Measurements from ENCODE around the gene RBM17.
"Not testable (repeated sequence)": the region's sequence is repeated elsewhere in the genome, so short reads cannot be mapped to it uniquely, and the experiment has no call there.

Gene RBM17

DNA sequence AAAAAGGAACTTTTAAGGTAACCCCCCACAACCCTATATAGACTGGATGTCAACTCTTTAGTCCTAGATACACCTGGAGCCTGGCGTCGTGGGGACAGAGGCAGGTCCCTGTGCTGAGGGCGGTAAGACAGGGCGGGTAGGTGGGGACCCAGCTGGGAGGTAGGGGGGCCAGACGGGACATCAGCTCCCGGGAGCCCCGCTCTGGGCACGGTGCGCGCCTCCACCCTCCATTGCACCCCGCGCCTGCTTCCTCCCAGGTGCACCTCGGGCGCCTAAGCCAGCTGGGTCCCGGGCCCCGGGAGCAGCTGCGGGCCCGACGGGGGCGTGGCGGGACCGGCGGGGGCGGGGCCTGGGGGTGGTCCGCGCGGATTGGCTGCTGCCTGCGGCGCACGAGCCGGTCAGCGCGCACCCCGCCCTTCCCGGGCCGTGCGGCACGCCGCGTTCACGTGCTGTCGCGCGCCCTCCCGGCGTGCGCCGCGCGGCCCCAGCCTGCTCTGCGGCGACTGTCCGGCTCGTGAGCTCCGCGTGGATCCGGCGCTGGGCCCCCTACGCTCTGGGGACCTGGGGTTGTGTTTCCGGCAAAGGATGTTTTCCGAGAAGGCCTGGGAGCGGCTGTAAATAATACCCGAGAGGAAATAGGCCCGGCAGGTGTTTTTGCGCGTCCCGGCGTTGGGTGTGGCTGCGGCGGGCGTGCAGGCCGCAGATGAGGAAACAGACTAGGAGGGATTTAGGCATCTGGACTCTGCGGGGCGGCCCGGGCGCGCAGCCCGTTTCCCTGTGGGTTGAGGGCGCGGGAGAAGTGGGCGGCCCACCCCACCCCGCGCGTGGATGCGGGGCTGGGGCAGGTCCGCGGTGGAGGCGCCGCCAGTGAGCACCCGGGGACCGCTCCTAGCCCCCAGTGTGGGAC, 74.8 kb downstream of the RBM17 start:
- peak; percentile 90 to 95 for DNase-seq

DNA sequence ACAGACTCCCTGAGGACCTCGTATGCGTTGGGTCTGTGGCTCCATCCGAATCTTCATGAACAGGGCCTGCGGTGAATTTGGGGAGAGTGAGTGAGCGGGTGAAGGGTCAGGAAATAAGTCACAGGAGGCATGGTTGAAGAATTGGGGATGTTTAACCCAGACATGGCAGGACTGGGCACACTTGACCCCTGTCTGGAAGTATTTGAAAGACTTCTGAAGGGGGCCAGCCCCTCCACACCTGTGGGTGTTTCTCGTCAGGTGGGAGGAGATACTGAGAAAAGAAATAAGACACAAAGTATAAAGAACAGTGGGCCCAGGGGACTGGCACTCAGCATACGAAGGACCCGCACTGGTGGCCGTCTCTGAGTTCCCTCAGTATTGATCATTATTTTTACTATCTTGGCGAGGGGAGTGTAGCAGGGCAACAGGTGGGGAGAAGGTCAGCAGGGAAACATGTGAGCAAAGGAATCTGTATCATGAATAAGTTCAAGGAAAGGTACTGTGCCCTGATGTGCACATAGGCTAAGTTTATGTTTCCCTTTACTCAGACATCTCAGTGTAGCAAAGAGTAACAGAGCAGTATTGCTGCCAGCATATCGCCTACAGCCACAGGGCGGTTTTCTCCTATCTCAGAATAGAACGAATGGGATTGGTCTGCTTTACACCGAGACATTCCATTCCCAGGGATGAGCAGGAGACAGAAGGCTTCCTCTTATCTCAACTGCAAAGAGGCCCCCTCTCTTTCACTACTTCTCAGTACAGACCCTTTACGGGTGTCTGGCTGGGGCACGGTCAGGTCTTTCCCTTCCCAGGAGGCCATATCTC, 75.6 kb downstream of the RBM17 start:
- no peak for DNase-seq

DNA sequence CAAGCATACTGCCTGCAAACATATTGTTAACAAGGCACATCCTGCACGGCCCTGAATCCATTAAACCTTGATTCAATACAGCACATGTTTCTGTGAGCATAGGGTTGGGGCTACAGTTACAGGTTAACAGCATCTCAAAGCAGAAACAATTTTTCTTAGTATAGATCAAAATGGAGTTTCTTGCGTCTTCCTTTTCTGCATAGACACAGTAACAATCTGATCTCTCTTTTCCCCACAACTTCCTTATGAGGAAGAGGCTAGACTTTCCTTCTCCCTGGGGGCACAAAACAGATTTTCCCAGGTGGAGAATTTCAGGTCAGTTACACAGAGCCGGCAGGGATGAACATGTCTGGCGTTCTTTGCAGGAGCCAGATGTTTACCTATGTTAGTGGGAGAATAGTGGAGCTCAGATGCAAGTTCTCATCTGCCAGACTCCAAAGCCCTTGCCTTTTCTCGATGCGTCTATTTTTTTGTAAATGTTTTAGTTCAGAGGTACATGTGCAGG, 76.4 kb downstream of the RBM17 start:
- DNase-seq = no peak

DNA sequence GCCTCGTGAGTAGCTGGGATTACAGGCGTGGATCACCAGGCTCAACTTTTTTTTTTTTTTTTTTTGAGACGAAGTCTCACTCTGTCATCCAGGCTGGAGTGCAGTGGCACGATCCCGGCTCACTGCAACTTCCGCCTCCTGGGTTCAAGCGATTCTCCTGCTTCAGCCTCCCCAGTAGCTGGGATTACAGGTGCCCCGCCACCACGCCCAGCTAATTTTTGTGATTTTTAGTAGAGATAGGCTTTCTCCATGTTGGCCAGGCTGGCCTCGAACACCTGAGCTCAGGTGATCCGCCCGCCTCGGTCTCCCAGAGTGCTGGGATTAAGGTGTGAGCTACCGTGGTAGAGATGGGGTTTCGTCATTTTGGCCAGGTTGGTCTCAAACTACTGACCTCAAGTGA, 77.1 kb downstream of the RBM17 start:
- DNase-seq = not testable (repeated sequence)
